Ishikawa (cell line): ENCODE results near the gene STMP1.

ENCODE experiments used
- CEBPB ChIP-seq: IDR thresholded peaks from 2 replicates; pipeline ENCODE4 v1.6.1; 2012
- CREB1 ChIP-seq: IDR thresholded peaks from 2 replicates; pipeline ENCODE4 v1.6.1; 2012; ENCODE audit warnings: low read depth
- EGR1 ChIP-seq: IDR thresholded peaks from 2 replicates; pipeline ENCODE4 v1.6.1; 2012
- EP300 ChIP-seq: IDR thresholded peaks from 2 replicates; pipeline ENCODE4 v1.6.1; 2012; ENCODE audit warnings: borderline replicate concordance
- FOXM1 ChIP-seq: IDR thresholded peaks from 2 replicates; pipeline ENCODE4 v1.6.1; 2012; ENCODE audit warnings: low read depth, borderline replicate concordance
- MAX ChIP-seq: IDR thresholded peaks from 2 replicates; pipeline ENCODE4 v1.6.1; 2012
- NFIC ChIP-seq: IDR thresholded peaks from 2 replicates; pipeline ENCODE4 v1.6.1; 2012
- RAD21 ChIP-seq: IDR thresholded peaks from 2 replicates; pipeline ENCODE4 v1.6.1; 2012; ENCODE audit warnings: low read depth
- TAF1 ChIP-seq: IDR thresholded peaks from 2 replicates; pipeline ENCODE4 v1.6.1; 2012; ENCODE audit warnings: low read depth, mild to moderate bottlenecking
- TCF12 ChIP-seq: IDR thresholded peaks from 2 replicates; pipeline ENCODE4 v1.6.1; 2012; ENCODE audit warnings: low read depth
- TEAD4 ChIP-seq: IDR thresholded peaks from 2 replicates; pipeline ENCODE4 v1.6.1; 2012
- USF1 ChIP-seq: IDR thresholded peaks from 2 replicates; pipeline ENCODE4 v1.6.1; 2012
- YY1 ChIP-seq: IDR thresholded peaks from 2 replicates; pipeline ENCODE4 v1.6.1; 2012; ENCODE audit warnings: low read depth
- TF ChIP-seq, protein P1 (sequence below): IDR thresholded peaks from 2 replicates; pipeline ENCODE4 v1.6.1; 2012; ENCODE audit warnings: low read depth, mild to moderate bottlenecking

- TF ChIP-seq YY1: no peak
- TF ChIP-seq, protein P1, sequence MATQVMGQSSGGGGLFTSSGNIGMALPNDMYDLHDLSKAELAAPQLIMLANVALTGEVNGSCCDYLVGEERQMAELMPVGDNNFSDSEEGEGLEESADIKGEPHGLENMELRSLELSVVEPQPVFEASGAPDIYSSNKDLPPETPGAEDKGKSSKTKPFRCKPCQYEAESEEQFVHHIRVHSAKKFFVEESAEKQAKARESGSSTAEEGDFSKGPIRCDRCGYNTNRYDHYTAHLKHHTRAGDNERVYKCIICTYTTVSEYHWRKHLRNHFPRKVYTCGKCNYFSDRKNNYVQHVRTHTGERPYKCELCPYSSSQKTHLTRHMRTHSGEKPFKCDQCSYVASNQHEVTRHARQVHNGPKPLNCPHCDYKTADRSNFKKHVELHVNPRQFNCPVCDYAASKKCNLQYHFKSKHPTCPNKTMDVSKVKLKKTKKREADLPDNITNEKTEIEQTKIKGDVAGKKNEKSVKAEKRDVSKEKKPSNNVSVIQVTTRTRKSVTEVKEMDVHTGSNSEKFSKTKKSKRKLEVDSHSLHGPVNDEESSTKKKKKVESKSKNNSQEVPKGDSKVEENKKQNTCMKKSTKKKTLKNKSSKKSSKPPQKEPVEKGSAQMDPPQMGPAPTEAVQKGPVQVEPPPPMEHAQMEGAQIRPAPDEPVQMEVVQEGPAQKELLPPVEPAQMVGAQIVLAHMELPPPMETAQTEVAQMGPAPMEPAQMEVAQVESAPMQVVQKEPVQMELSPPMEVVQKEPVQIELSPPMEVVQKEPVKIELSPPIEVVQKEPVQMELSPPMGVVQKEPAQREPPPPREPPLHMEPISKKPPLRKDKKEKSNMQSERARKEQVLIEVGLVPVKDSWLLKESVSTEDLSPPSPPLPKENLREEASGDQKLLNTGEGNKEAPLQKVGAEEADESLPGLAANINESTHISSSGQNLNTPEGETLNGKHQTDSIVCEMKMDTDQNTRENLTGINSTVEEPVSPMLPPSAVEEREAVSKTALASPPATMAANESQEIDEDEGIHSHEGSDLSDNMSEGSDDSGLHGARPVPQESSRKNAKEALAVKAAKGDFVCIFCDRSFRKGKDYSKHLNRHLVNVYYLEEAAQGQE: no peak
- TF ChIP-seq RAD21: no peak
- no peak for TF ChIP-seq CEBPB
- no peak for TF ChIP-seq EP300
- TF ChIP-seq TAF1: no peak
- no peak for TF ChIP-seq NFIC
- TF ChIP-seq CREB1: no peak
- no peak for TF ChIP-seq TCF12
- TF ChIP-seq EGR1: no peak
- no peak for TF ChIP-seq FOXM1
- no peak for TF ChIP-seq MAX
- no peak for TF ChIP-seq TEAD4
- TF ChIP-seq USF1: no peak
Observed at GRCh38 chr7:135658564-135658963, 3.8 kb upstream of the STMP1 start.
